Breast epithelium (tissue), 3 donors: ENCODE results near the gene POR.

Experiments
- CTCF ChIP-seq, 3 donors: fragments of 450-650 bp; IDR thresholded peaks; one replicate each; pipeline ENCODE4 v1.5.1; 2016 to 2017; ENCODE audit warnings: antibody characterized with exemption in 3 of 3, mild to moderate bottlenecking in 3 of 3, moderate library complexity in 3 of 3
- POLR2A ChIP-seq: fragments of 450-650 bp; IDR thresholded peaks from one replicate; pipeline ENCODE4 v1.6.1; 2016; ENCODE audit warnings: antibody characterized with exemption, mild to moderate bottlenecking, moderate library complexity
- POLR2AphosphoS5 ChIP-seq, 3 donors: sonication (generic); formaldehyde crosslinking; IDR thresholded peaks; one replicate each; pipeline ENCODE4 v1.6.1; 2017; ENCODE audit warnings: antibody characterized with exemption in 3 of 3

GRCh38 chr7:75966190-75966961 lies 51.4 kb downstream of the POR start:
- TF ChIP-seq POLR2A = no peak
- TF ChIP-seq CTCF (IDR thresholded peaks at IDR 0.05) = no peak
- TF ChIP-seq POLR2AphosphoS5 (IDR thresholded peaks at IDR 0.05) = peak; percentile 22 to 90 (median 84)
